Panc1 (cell line): ENCODE measurements around the gene GLRA3. TPM values are rescaled to one million over a fixed set of nuclear protein-coding genes. Genes with fewer than 3 reads are reported as not detected.

Source experiments
- ATAC-seq: fragments of 200-7000 bp; cut with Tn5 transposase; 2 replicates; pipeline ENCODE4 v1.9.1; 2020; ENCODE audit warnings: mild to moderate bottlenecking, moderate library complexity
- BruUV-seq: library from RNA; stranded (reverse); fragments of 400-500 nt; replicated peaks from 2 replicates; lab custom pipeline; 2021; lab: Mats Ljungman, UMichigan
- CTCF ChIA-PET: fragments of 300-600 bp; sonication (Branson Sonifier 250); formaldehyde crosslinking; loops from one replicate; lab custom pipeline; 2022; ENCODE audit warnings: antibody characterized with exemption; lab: Charles Lee
- POLR2A ChIA-PET: fragments of 300-600 bp; sonication (Branson Sonifier 250); formaldehyde crosslinking; loops from one replicate; lab custom pipeline; 2022; ENCODE audit warnings: antibody characterized with exemption; lab: Charles Lee
- DNase-seq: peaks from one replicate; pipeline ENCODE4 v3.0.0-alpha.2; 2010; ENCODE audit warnings: low read depth, low spot score
- H3K27ac ChIP-seq: 2 replicates; pipeline ENCODE4 v1.5.1; 2011; ENCODE audit warnings: mild to moderate bottlenecking, low read length, inconsistent platforms
- H3K27me3 ChIP-seq: fragments of 200-500 bp; sonication (Bioruptor generic); 2 replicates; pipeline ENCODE4 v1.6.0; 2014; ENCODE audit warnings: low read length, inconsistent platforms; ENCODE audit not compliant: control insufficient read depth, insufficient read depth
- H3K36me3 ChIP-seq: fragments of 200-500 bp; sonication (Bioruptor generic); 2 replicates; pipeline ENCODE4 v1.5.1; 2014; ENCODE audit warnings: inconsistent platforms, mild to moderate bottlenecking, low read length, moderate library complexity; ENCODE audit not compliant: control insufficient read depth, insufficient read depth
- H3K4me1 ChIP-seq: 2 replicates; pipeline ENCODE4 v1.5.1; 2011; ENCODE audit warnings: inconsistent platforms, mild to moderate bottlenecking, low read length, moderate library complexity; ENCODE audit not compliant: control insufficient read depth, insufficient read depth
- H3K4me3 ChIP-seq, 2 experiments: 2 replicates each; pipeline ENCODE4 v1.5.1; 2011 to 2012; ENCODE audit warnings: low read depth in 2 of 2, low read length in 2 of 2, mild to moderate bottlenecking in 2 of 2, inconsistent platforms in 1 of 2, moderate library complexity in 1 of 2
- H3K9me3 ChIP-seq: fragments of 200-500 bp; sonication (Bioruptor generic); 2 replicates; pipeline ENCODE4 v1.5.1; 2014; ENCODE audit warnings: low read depth, mild to moderate bottlenecking, inconsistent platforms, low read length, moderate library complexity; ENCODE audit not compliant: control insufficient read depth, insufficient read depth
- POLR2AphosphoS5 ChIP-seq: IDR thresholded peaks from 2 replicates; pipeline ENCODE4 v1.6.1; 2012; ENCODE audit warnings: mild to moderate bottlenecking, low read depth, low read length, moderate library complexity
- REST ChIP-seq, 2 experiments: IDR thresholded peaks; 2 replicates each; pipeline ENCODE4 v1.6.1; 2011 to 2012; ENCODE audit warnings: low read depth in 2 of 2, control low read depth in 1 of 2, low read length in 1 of 2, mild to moderate bottlenecking in 1 of 2, moderate library complexity in 1 of 2; ENCODE audit not compliant: insufficient read depth in 1 of 2
- SIN3A ChIP-seq: IDR thresholded peaks from 2 replicates; pipeline ENCODE4 v1.6.1; 2012; ENCODE audit warnings: low read depth, mild to moderate bottlenecking, low read length, moderate library complexity, borderline replicate concordance; ENCODE audit not compliant: insufficient read depth
- TCF7L2 ChIP-seq: IDR thresholded peaks from 2 replicates; pipeline ENCODE4 v1.6.1; 2011; ENCODE audit warnings: mild to moderate bottlenecking, low read depth, low read length, inconsistent platforms
- in situ Hi-C: cut with HindIII; loops from 2 replicates; pipeline ENCODE4 v1.10.0; 2016; ENCODE audit warnings: low sequenced_read_pairs, low pct_unique_long_range_greater_than_20kb
- intact Hi-C: fragments of 100-400 bp; cut with micrococcal nuclease; formaldehyde crosslinking; loops from one replicate; pipeline ENCODE4 v1.10.0; 2022; ENCODE audit not compliant: unreplicated experiment
- total RNA-seq: library from RNA; stranded (reverse); gene quantifications from one replicate; pipeline ENCODE4 v1.2.1, GENCODE V29; 2021; ENCODE audit not compliant: unreplicated experiment
- TF ChIP-seq, protein P1 (sequence below): fragments of 450-650 bp; IDR thresholded peaks from 2 replicates; pipeline ENCODE4 v1.5.1; 2017; ENCODE audit warnings: mild to moderate bottlenecking

The GLRA3 gene
- total RNA-seq, 1 experiment from 2014 or later: not detected

DNA sequence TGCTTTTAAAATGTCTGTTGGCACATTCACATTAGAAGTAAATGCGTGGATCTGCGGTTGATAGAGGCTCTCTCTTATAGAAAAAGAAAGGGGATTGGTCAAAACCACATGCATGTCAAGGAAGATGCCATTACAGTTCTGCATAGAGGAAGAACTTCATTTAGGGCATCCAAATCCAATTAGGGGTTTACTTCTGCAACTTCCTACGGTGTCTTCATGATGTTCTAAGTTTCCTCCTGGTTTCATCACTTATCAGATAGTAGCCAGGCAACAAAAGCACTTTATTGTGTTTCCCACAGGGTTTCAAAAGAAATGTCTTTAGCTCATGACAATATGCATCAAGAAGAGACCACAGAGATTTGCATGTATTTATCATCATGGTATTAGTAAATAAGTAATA lies 170.8 kb downstream of the GLRA3 start:
- in situ Hi-C loops (no loop called here), intact Hi-C loops (no loop called here)
- Histone ChIP-seq H3K4me3 (no peak overlapping the region), H3K9me3 (no peaks in the 10 kb centered on the region), H3K36me3 (no peaks in the 10 kb centered on the region), H3K27ac (no peak overlapping the region), H3K4me1 (no peaks in the 10 kb centered on the region), H3K27me3 (no peaks in the 10 kb centered on the region)
- no peak for DNase-seq
- POLR2A ChIA-PET: no interaction called here
- ATAC-seq: no peak
- CTCF ChIA-PET: no interaction called here
- TF ChIP-seq REST (IDR thresholded peaks at IDR 0.05; ENCODE audit: insufficient read depth in 1 of 2, low read depth in 2 of 2, low read length in 1 of 2): no peak
- TF ChIP-seq SIN3A: no peak
- TF ChIP-seq, protein P1, sequence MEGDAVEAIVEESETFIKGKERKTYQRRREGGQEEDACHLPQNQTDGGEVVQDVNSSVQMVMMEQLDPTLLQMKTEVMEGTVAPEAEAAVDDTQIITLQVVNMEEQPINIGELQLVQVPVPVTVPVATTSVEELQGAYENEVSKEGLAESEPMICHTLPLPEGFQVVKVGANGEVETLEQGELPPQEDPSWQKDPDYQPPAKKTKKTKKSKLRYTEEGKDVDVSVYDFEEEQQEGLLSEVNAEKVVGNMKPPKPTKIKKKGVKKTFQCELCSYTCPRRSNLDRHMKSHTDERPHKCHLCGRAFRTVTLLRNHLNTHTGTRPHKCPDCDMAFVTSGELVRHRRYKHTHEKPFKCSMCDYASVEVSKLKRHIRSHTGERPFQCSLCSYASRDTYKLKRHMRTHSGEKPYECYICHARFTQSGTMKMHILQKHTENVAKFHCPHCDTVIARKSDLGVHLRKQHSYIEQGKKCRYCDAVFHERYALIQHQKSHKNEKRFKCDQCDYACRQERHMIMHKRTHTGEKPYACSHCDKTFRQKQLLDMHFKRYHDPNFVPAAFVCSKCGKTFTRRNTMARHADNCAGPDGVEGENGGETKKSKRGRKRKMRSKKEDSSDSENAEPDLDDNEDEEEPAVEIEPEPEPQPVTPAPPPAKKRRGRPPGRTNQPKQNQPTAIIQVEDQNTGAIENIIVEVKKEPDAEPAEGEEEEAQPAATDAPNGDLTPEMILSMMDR: no peak
- no peak for TF ChIP-seq POLR2AphosphoS5
- no peak for TF ChIP-seq TCF7L2
- no TSS peak for BruUV-seq

- no peaks in the 10 kb centered on the region for H3K4me1 ChIP-seq
- CTCF ChIA-PET: no interaction called here
- DNase-seq (no peak), ATAC-seq (no peak)
- no peak overlapping the region for H3K27ac ChIP-seq
- POLR2A ChIA-PET: no interaction called here
- TF ChIP-seq, protein P1: no peak
- no peak for TF ChIP-seq POLR2AphosphoS5
- no peak for TF ChIP-seq REST (IDR thresholded peaks at IDR 0.05; ENCODE audit: insufficient read depth in 1 of 2, low read depth in 2 of 2, low read length in 1 of 2)
- TF ChIP-seq TCF7L2: no peak
- TF ChIP-seq SIN3A: no peak
- intact Hi-C loops (no loop called here), in situ Hi-C loops (no loop called here)
- no peaks in the 10 kb centered on the region; the same call in 1 of the 2 replicates for H3K36me3 ChIP-seq
- BruUV-seq: no TSS peak
- H3K4me3 ChIP-seq: no peak overlapping the region
- no peaks in the 10 kb centered on the region for H3K27me3 ChIP-seq
- H3K9me3 ChIP-seq: no peaks in the 10 kb centered on the region
Observed at GRCh38 chr4:174657472-174657871, 171.6 kb downstream of the GLRA3 start.
